Endothelial cell of umbilical vein (primary cell): ENCODE results near the gene MMP21. TPM values are rescaled to one million over a fixed set of nuclear protein-coding genes. Genes with fewer than 3 reads are reported as not detected.

Experiments
- BruUV-seq: library from RNA; stranded (reverse); fragments of 400-500 nt; replicated peaks from 2 replicates; lab custom pipeline; 2021; lab: Mats Ljungman, UMichigan
- CTCF ChIA-PET: fragments of 300-600, 350-600 bp; sonication (Branson Sonifier 250); formaldehyde crosslinking; loops from one replicate; lab custom pipeline; 2021; ENCODE audit warnings: antibody characterized with exemption, inconsistent platforms; lab: Charles Lee
- POLR2A ChIA-PET: fragments of 300-600, 350-600 bp; sonication (Branson Sonifier 250); formaldehyde crosslinking; loops from one replicate; lab custom pipeline; 2021; ENCODE audit warnings: antibody characterized with exemption, inconsistent platforms; lab: Charles Lee
- DNase-seq: peaks from one replicate; pipeline ENCODE4 v3.0.0-alpha.2; 2011; ENCODE audit warnings: low read depth, low spot score
- FAIRE-seq: peaks from 2 replicates; lab custom pipeline; 2011; peaks lifted over from hg19 to GRCh38; lab: Jason Lieb, UNC
- H2AFZ ChIP-seq: 2 replicates; pipeline ENCODE4 v1.6.0; 2012; ENCODE audit warnings: low read depth, low read length, control low read depth, inconsistent platforms
- H3K27ac ChIP-seq: 2 replicates; pipeline ENCODE4 v1.5.1; 2011; ENCODE audit warnings: low read depth, mild to moderate bottlenecking, control low read depth, low read length, moderate library complexity; ENCODE audit not compliant: insufficient read depth
- H3K27me3 ChIP-seq, 2 experiments: 2 replicates each; pipeline versions ENCODE4 v1.6.0 to v1.6.1; 2011; ENCODE audit warnings: low read length in 2 of 2, mixed read lengths in 1 of 2; ENCODE audit not compliant: control insufficient read depth in 2 of 2, insufficient read depth in 2 of 2
- H3K36me3 ChIP-seq, 2 experiments: 2 replicates in 1 of 2; 3 replicates in 1 of 2; pipeline ENCODE4 v1.5.1; 2011; ENCODE audit warnings: low read length in 2 of 2, mild to moderate bottlenecking in 1 of 2, moderate library complexity in 1 of 2; ENCODE audit not compliant: control insufficient read depth in 2 of 2, insufficient read depth in 2 of 2; ENCODE audit errors: extremely low read depth in 1 of 2
- H3K4me1 ChIP-seq: 3 replicates; pipeline ENCODE4 v1.5.1; 2011; ENCODE audit warnings: mild to moderate bottlenecking, low read length; ENCODE audit not compliant: control insufficient read depth, insufficient read depth; ENCODE audit errors: extremely low read depth
- H3K4me2 ChIP-seq: 2 replicates; pipeline ENCODE4 v1.6.1; 2011; ENCODE audit warnings: low read length, control low read depth, mixed read lengths; ENCODE audit not compliant: insufficient read depth
- H3K4me3 ChIP-seq, 3 experiments: fragments of 200-600 bp in 1 of 3; sonication (generic), shearing (Covaris generic) in 1 of 3; replicated peaks in 1 of 3; 2 replicates each; pipeline ENCODE4 v1.5.1; 2011 to 2016; ENCODE audit warnings: control low read depth in 3 of 3, low read length in 3 of 3, mild to moderate bottlenecking in 2 of 3, inconsistent platforms in 1 of 3, low read depth in 1 of 3, moderate library complexity in 1 of 3; ENCODE audit not compliant: insufficient read depth in 1 of 3
- H3K79me2 ChIP-seq: 2 replicates; pipeline ENCODE4 v1.6.0; 2012; ENCODE audit warnings: low read length, inconsistent platforms; ENCODE audit not compliant: control insufficient read depth, insufficient read depth
- H3K9ac ChIP-seq: replicated peaks from 2 replicates; pipeline ENCODE3; 2011; ENCODE audit warnings: low read length, control low read depth; ENCODE audit not compliant: insufficient read depth; ENCODE audit errors: extremely low read depth
- H3K9me1 ChIP-seq: replicated peaks from 3 replicates; pipeline ENCODE4 v1.6.0; 2011; ENCODE audit warnings: mild to moderate bottlenecking, low read length; ENCODE audit not compliant: control insufficient read depth, insufficient read depth; ENCODE audit errors: extremely low read depth
- H3K9me3 ChIP-seq: replicated peaks from 2 replicates; pipeline ENCODE4 v1.5.1; 2012; ENCODE audit warnings: low read length, inconsistent platforms; ENCODE audit not compliant: control insufficient read depth, insufficient read depth
- H4K20me1 ChIP-seq: replicated peaks from 2 replicates; pipeline ENCODE3; 2011; ENCODE audit warnings: mild to moderate bottlenecking, low read length; ENCODE audit not compliant: control insufficient read depth, insufficient read depth; ENCODE audit errors: extremely low read depth
- CTCF ChIP-seq, 2 donors: IDR thresholded peaks; 1 replicate in 1 of 2; 2 replicates in 1 of 2; pipeline ENCODE4 v1.5.1; 2011; ENCODE audit warnings: low read length in 2 of 2, mild to moderate bottlenecking in 2 of 2, moderate library complexity in 2 of 2, control low read depth in 1 of 2, inconsistent platforms in 1 of 2, low read depth in 1 of 2; ENCODE audit not compliant: insufficient read depth in 1 of 2; ENCODE audit errors: extremely low read depth in 1 of 2
- FOS ChIP-seq: IDR thresholded peaks from 2 replicates; pipeline ENCODE4 v1.6.1; 2011; ENCODE audit warnings: mild to moderate bottlenecking, low read length, moderate library complexity, borderline replicate concordance; ENCODE audit not compliant: insufficient read depth
- GATA2 ChIP-seq: IDR thresholded peaks from 2 replicates; pipeline ENCODE4 v1.7.0; 2011; ENCODE audit warnings: low read depth, mild to moderate bottlenecking, moderate library complexity, mixed read lengths, low read length; ENCODE audit not compliant: insufficient read length, insufficient read depth
- POLR2AphosphoS5 ChIP-seq: IDR thresholded peaks from 2 replicates; pipeline ENCODE4 v1.6.1; 2012; ENCODE audit warnings: low read depth, mild to moderate bottlenecking, control low read depth, low read length, moderate library complexity; ENCODE audit not compliant: insufficient read depth
- dilution Hi-C: fragments of 300-500 bp; cut with MboI; formaldehyde crosslinking; loops from one replicate; pipeline ENCODE4 v1.15.0; 2019; ENCODE audit warnings: low sequenced_read_pairs; ENCODE audit not compliant: extremely low pct_ligation_motif_present
- intact Hi-C: fragments of 100-400 bp; cut with micrococcal nuclease; formaldehyde crosslinking; loops from one replicate; pipeline ENCODE4 v1.10.0; 2022
- polyA plus RNA-seq, 4 experiments: library from polyadenylated mRNA; depleted of rRNA in 3 of 4; stranded (reverse) in 3 of 4; unstranded in 1 of 4; fragments of >200 nt; gene quantifications; 2 replicates each; pipeline versions ENCODE4 v1.2.1 to v1.2.3, GENCODE V29; 2011 to 2012; ENCODE audit warnings: missing spikeins in 1 of 4
- total RNA-seq: library from RNA; stranded (reverse); gene quantifications from 2 replicates; pipeline ENCODE4 v1.2.3, GENCODE V29; 2021

Gene MMP21
- total and polyA plus RNA-seq, 2 donors (not counting 3 experiments of a cell fraction or from before 2014, with no cell fraction given), result 0.06 TPM; not detected in 1

- H3K27me3 ChIP-seq, result no peaks in the 10 kb centered on the region
- no peak overlapping the region for H2AFZ ChIP-seq
- H3K4me2 ChIP-seq, result no peak overlapping the region
- H3K4me1 ChIP-seq, result no peaks in the 10 kb centered on the region
- DNase-seq (no peak), FAIRE-seq (no peak)
- peaks cover 4 to 11% of the 10 kb centered on the region in 2 experiments for H3K36me3 ChIP-seq
- ChIA-PET POLR2A (no interaction called here), CTCF (no interaction called here)
- TF ChIP-seq POLR2AphosphoS5, result no peak
- H3K4me3 ChIP-seq, result no peak overlapping the region
- intact Hi-C loops (no loop called here), dilution Hi-C loops (no loop called here)
- H3K27ac ChIP-seq, result no peak overlapping the region
- H4K20me1 ChIP-seq, result no peaks in the 10 kb centered on the region
- no peaks in the 10 kb centered on the region for H3K79me2 ChIP-seq
- H3K9me1 ChIP-seq, result no peaks in the 10 kb centered on the region
- no peak overlapping the region for H3K9ac ChIP-seq
- H3K9me3 ChIP-seq, result no peaks in the 10 kb centered on the region
- no TSS peak for BruUV-seq
These were observed 7.3 kb downstream of the MMP21 start for GRCh38 chr10:125768219-125768855.

GRCh38 chr10:125766511-125766910 lies 9.1 kb downstream of the MMP21 start:
- DNase-seq, result no peak
- no peak for FAIRE-seq
- H3K9ac ChIP-seq, result no peak overlapping the region
- H3K27ac ChIP-seq, result no peak overlapping the region
- H3K4me1 ChIP-seq, result no peaks in the 10 kb centered on the region
- intact Hi-C loops (no loop called here), dilution Hi-C loops (no loop called here)
- H4K20me1 ChIP-seq, result no peaks in the 10 kb centered on the region
- no TSS peak for BruUV-seq
- no peaks in the 10 kb centered on the region for H3K79me2 ChIP-seq
- POLR2A ChIA-PET, result no interaction called here
- H3K9me3 ChIP-seq, result no peaks in the 10 kb centered on the region
- no peaks in the 10 kb centered on the region for H3K9me1 ChIP-seq
- no peak overlapping the region for H3K4me2 ChIP-seq
- CTCF ChIA-PET, result no interaction called here
- H2AFZ ChIP-seq, result no peak overlapping the region
- TF ChIP-seq GATA2 (no peak), FOS (no peak), CTCF (IDR thresholded peaks at IDR 0.05; ENCODE audit: extremely low read depth in 1 of 2, insufficient read depth in 1 of 2, low read depth in 1 of 2, low read length in 2 of 2) (no peak)
- H3K27me3 ChIP-seq, result no peaks in the 10 kb centered on the region
- no peak overlapping the region for H3K4me3 ChIP-seq
- peaks cover 7 to 14% of the 10 kb centered on the region in 2 experiments for H3K36me3 ChIP-seq
